K562 (cell line): ENCODE data around the gene L3MBTL1. TPM values are rescaled to one million over a fixed set of nuclear protein-coding genes. Genes with fewer than 3 reads are reported as not detected.

ENCODE experiments used
- ATAC-seq: fragments of 200-7000 bp; cut with Tn5 transposase; 3 replicates; pipeline ENCODE4 v1.9.1; 2020; ENCODE audit warnings: moderate library complexity
- BruUV-seq: library from RNA; stranded (reverse); fragments of 400-500 nt; replicated peaks from 2 replicates; lab custom pipeline; 2021; lab: Mats Ljungman, UMichigan
- CTCF ChIA-PET: fragments of 300-600 bp; formaldehyde crosslinking; extraction: SDS; loops from one replicate; lab custom pipeline; 2021; ENCODE audit warnings: low intra/inter-chr PET ratio; lab: Yijun Ruan, JAX
- POLR2A ChIA-PET: fragments of 300-600, 350-650 bp; sonication (Branson Sonifier 250); formaldehyde crosslinking; extraction: SDS; loops from one replicate; lab custom pipeline; 2021; ENCODE audit warnings: antibody characterized with exemption, inconsistent platforms; lab: Yijun Ruan, JAX
- DNase-seq, 4 experiments: peaks; one replicate each; pipeline versions ENCODE4 v3.0.0 to v3.0.0-alpha.2; 2011 to 2018; ENCODE audit warnings: low spot score in 3 of 4, mixed read lengths in 3 of 4; ENCODE audit errors: extremely low read depth in 1 of 4
- FAIRE-seq: peaks from 2 replicates; lab custom pipeline; 2011; peaks lifted over from hg19 to GRCh38; lab: Jason Lieb, UNC
- H2AFZ ChIP-seq: 2 replicates; pipeline ENCODE4 v1.6.0; 2011; ENCODE audit warnings: low read depth, low read length, control low read depth, inconsistent platforms
- H3K27ac ChIP-seq: fragments of 200-600 bp; 3 replicates; pipeline ENCODE4 v1.8.0; 2011; ENCODE audit warnings: low read depth, mild to moderate bottlenecking, control low read depth, inconsistent platforms, low read length, moderate library complexity, mixed read lengths; ENCODE audit errors: extremely low read depth
- H3K27me3 ChIP-seq, 2 experiments: fragments of 300-600 bp in 1 of 2; 2 replicates in 1 of 2; 3 replicates in 1 of 2; pipeline versions ENCODE4 v1.6.0 to v1.8.0; 2011; ENCODE audit warnings: inconsistent platforms in 2 of 2, low read length in 2 of 2, mild to moderate bottlenecking in 1 of 2, mixed read lengths in 1 of 2, moderate library complexity in 1 of 2; ENCODE audit not compliant: control insufficient read depth in 2 of 2, insufficient read depth in 2 of 2
- H3K36me3 ChIP-seq: fragments of 300-600 bp; 3 replicates; pipeline ENCODE4 v1.8.0; 2011; ENCODE audit warnings: mild to moderate bottlenecking, low read length, inconsistent platforms; ENCODE audit not compliant: control insufficient read depth, insufficient read depth
- H3K4me1 ChIP-seq, 2 experiments: fragments of 200-600 bp in 1 of 2; replicated peaks in 1 of 2; 2 replicates in 1 of 2; 3 replicates in 1 of 2; pipeline versions ENCODE4 v1.5.1 to v1.8.0; 2011; ENCODE audit warnings: inconsistent platforms in 2 of 2, low read length in 2 of 2, mild to moderate bottlenecking in 1 of 2, mixed read lengths in 1 of 2, moderate library complexity in 1 of 2; ENCODE audit not compliant: control insufficient read depth in 2 of 2, insufficient read depth in 2 of 2
- H3K4me2 ChIP-seq: 2 replicates; pipeline ENCODE4 v1.6.1; 2011; ENCODE audit warnings: low read length, control low read depth, inconsistent platforms, mixed read lengths; ENCODE audit not compliant: insufficient read depth
- H3K4me3 ChIP-seq: fragments of 200-600 bp; sonication (generic), shearing (Covaris generic); 2 replicates; pipeline ENCODE4 v1.5.1; 2016; ENCODE audit warnings: control low read depth, inconsistent platforms
- H3K79me2 ChIP-seq: fragments of 200-600 bp; 3 replicates; pipeline ENCODE4 v1.8.0; 2011; ENCODE audit warnings: low read length, inconsistent platforms; ENCODE audit not compliant: control insufficient read depth, insufficient read depth
- H3K9ac ChIP-seq, 2 experiments: 2 replicates each; pipeline versions ENCODE4 v1.6.0 to v1.6.1; 2011; ENCODE audit warnings: low read depth in 2 of 2, low read length in 2 of 2, control low read depth in 1 of 2, inconsistent platforms in 1 of 2, mild to moderate bottlenecking in 1 of 2, mixed read lengths in 1 of 2; ENCODE audit not compliant: insufficient read depth in 1 of 2
- H3K9me1 ChIP-seq: one replicate; pipeline ENCODE4 v1.6.0; 2011; ENCODE audit warnings: inconsistent platforms, mild to moderate bottlenecking, low read length, moderate library complexity; ENCODE audit not compliant: control insufficient read depth, insufficient read depth
- H3K9me3 ChIP-seq: replicated peaks from 2 replicates; pipeline ENCODE4 v1.5.1; 2011; ENCODE audit warnings: low read depth, low read length, inconsistent platforms; ENCODE audit not compliant: control insufficient read depth, insufficient read depth
- H4K20me1 ChIP-seq: replicated peaks from 2 replicates; pipeline ENCODE4 v1.6.1; 2011; ENCODE audit warnings: low read length, inconsistent platforms, mixed read lengths; ENCODE audit not compliant: control insufficient read depth, insufficient read depth
- CEBPG ChIP-seq, 3 experiments: fragments of 200-800 bp in 1 of 3; sonication (Bioruptor generic) in 1 of 3; sonication (generic) in 1 of 3; formaldehyde crosslinking in 1 of 3; IDR thresholded peaks in 2 of 3; conservative IDR thresholded peaks in 1 of 3; 2 replicates each; pipeline versions ENCODE4 v1.6.1 to v1.8.0; 2016 to 2022; ENCODE audit warnings: missing compliant biosample characterization in 2 of 3, missing genetic modification characterization in 2 of 3, mild to moderate bottlenecking in 1 of 3, missing genetic modification reagents in 1 of 3
- HDGF ChIP-seq: fragments of 450-650 bp; IDR thresholded peaks from 2 replicates; pipeline ENCODE4 v1.6.1; 2016
- HMG20B ChIP-seq: fragments of 250-450 bp; sonication (Bioruptor Pico); IDR thresholded peaks from 2 replicates; pipeline ENCODE4 v1.5.0; 2021; ENCODE audit warnings: mild to moderate bottlenecking
- NFE2 ChIP-seq: IDR thresholded peaks from 2 replicates; pipeline ENCODE4 v1.6.1; 2014; ENCODE audit warnings: antibody characterized with exemption, low read depth
- PRMT5 ChIP-seq: sonication (generic); formaldehyde crosslinking; IDR thresholded peaks from 2 replicates; pipeline ENCODE4 v1.5.0; 2020; ENCODE audit warnings: missing genetic modification reagents
- TCF7L2 ChIP-seq: fragments of 150-350 bp; IDR thresholded peaks from 2 replicates; pipeline ENCODE4 v1.6.1; 2016; ENCODE audit warnings: low read depth, mild to moderate bottlenecking, low read length, moderate library complexity
- ZNF124 ChIP-seq: sonication (generic); formaldehyde crosslinking; IDR thresholded peaks from 2 replicates; pipeline ENCODE4 v1.8.1; 2022; ENCODE audit warnings: missing genetic modification reagents
- WGBS: fragments of 100-300 bp; shearing (Covaris generic); methylation state at CpG from one replicate; pipeline ENCODE4 v1.1.6; 2016; ENCODE audit warnings: low coverage, mixed read lengths; ENCODE audit not compliant: insufficient coverage; ENCODE audit errors: missing lambda C conversion rate; 5-methylcytosine and 5-hydroxymethylcytosine counted together
- in situ Hi-C: fragments of 300-500 bp; cut with MboI; formaldehyde crosslinking; loops from 4 replicates; pipeline ENCODE4 v1.15.0; 2018; ENCODE audit warnings: inconsistent platforms, mixed read lengths
- intact Hi-C: fragments of 100-400 bp; cut with micrococcal nuclease; formaldehyde crosslinking; loops from 2 replicates; pipeline ENCODE4 v1.14.2; 2022
- polyA plus RNA-seq, 8 experiments: library from polyadenylated mRNA; depleted of rRNA in 4 of 8; stranded (reverse) in 5 of 8; unstranded in 3 of 8; fragments of >200 nt; fragmentation: Nextera tagmentation in 2 of 8; fragmentation: Illumina TruSeq in 1 of 8; extraction: Ambion mirVana in 2 of 8; extraction: Trizol in 1 of 8; gene quantifications; 2 replicates each; pipeline versions ENCODE4 v1.2.1 to v1.2.3, GENCODE V29; 2011 to 2014; ENCODE audit warnings: inconsistent platforms in 1 of 8, missing spikeins in 1 of 8
- total RNA-seq, 7 experiments: library from RNA; depleted of rRNA in 6 of 7; stranded (reverse); fragments of >200 nt in 6 of 7; fragmentation: Illumina TruSeq in 2 of 7; extraction: Trizol in 2 of 7; gene quantifications; 2 replicates each; pipeline versions ENCODE4 v1.2.1 to v1.2.3, GENCODE V29; 2011 to 2021; ENCODE audit warnings: low replicate concordance in 1 of 7

The L3MBTL1 gene
- total and polyA plus RNA-seq, 9 of the 15 experiments (the other 6 are each of a cell fraction or from before 2014, with no cell fraction given) = 0.77 to 10.0 (median 4.4) TPM

DNA sequence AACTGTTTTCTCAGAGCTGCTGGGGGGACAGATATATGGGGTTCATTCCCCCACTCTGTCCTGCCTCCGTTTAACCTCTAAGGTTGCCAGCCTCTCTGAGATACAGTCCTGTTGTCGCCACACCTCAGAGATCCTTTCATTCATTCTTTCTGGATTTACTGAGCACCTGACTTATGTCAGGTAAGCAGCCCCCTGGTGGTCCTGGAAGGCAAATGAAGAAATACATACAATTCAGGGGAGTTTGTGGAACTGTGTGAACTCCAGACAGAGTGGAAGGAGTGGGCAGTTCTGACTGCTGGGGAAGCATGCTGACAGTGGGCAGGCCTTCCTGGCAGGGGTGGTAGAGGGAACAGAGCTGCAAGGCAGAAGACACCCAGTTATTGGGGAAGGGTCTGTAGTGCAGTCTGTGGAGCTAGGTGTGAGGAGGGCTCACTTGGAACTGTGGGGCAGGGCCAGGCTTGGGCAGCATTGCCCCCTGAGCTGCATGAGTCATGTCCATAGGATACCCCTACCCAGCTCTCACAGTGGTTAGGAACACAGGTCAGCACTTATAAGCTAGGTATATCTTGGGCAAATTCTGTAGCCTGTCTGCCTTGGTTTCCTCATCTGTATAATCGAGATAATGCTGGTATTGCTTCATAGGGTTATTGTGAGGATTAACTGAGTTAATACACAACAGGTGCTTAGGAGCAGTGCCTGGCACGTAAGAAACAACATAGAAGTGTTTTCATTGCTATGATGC, 38.5 kb downstream of the L3MBTL1 start:
- Histone ChIP-seq H3K9ac (no peak overlapping the region), H2AFZ (no peak overlapping the region)
- intact Hi-C loops = no loop called here
- DNase-seq = no peak
- BruUV-seq = no TSS peak
- 65% methylated on average over 4 of the region's 4 CpGs for WGBS
- no peak for TF ChIP-seq HDGF
- no peak for TF ChIP-seq NFE2
- no peak for TF ChIP-seq ZNF124 (CRISPR knock-in tag)
- TF ChIP-seq TCF7L2 = no peak
- no peak for TF ChIP-seq PRMT5 (CRISPR knock-in tag)
- no peak for TF ChIP-seq CEBPG (CRISPR knock-in tag; IDR thresholded peaks at IDR 0.05)
- 0 out of 4 replicates have a peak, but pooled peaks of 1 of the 2 experiments have one; percentile 15 for TF ChIP-seq CEBPG (tag; conservative IDR thresholded peaks at IDR 0.05 in 1 of 2, IDR thresholded peaks at IDR 0.05 in 1 of 2)
- TF ChIP-seq HMG20B = no peak
- TF ChIP-seq, all 486 proteins: peak for 1
- H3K4me2 ChIP-seq = no peak overlapping the region
- no peaks in the 10 kb centered on the region for H3K9me1 ChIP-seq
- no peak overlapping the region for H3K27ac ChIP-seq
- ChIA-PET POLR2A (interaction anchor here (0.6 to 2.0 kb wide), 4 partner anchors 9 to 129 kb away, joined by 3 to 6 read pairs (median 4); partner anchors contain the start of gene SGK2), CTCF (no interaction called here)
- no peak overlapping the region for H3K4me3 ChIP-seq
- H3K79me2 ChIP-seq = no peaks in the 10 kb centered on the region
- H3K9me3 ChIP-seq = no peaks in the 10 kb centered on the region
- ATAC-seq = no peak
- no peaks in the 10 kb centered on the region for H4K20me1 ChIP-seq
- in situ Hi-C loops = loop anchor here (10.0 kb wide), 1 partner anchor 539 kb away; no protein-coding TSS in a partner anchor
- H3K4me1 ChIP-seq = peaks cover 4 to 6% of the 10 kb centered on the region in 2 experiments; a peak in 3 of 5 replicates
- no peaks in the 10 kb centered on the region; the same call in 2 of the 3 replicates for H3K36me3 ChIP-seq
- peak; percentile 6 for FAIRE-seq
- no peaks in the 10 kb centered on the region for H3K27me3 ChIP-seq
